Measurements from ENCODE around the gene EPM2AIP1. TPM values are rescaled to one million over a fixed set of nuclear protein-coding genes. Genes with fewer than 3 reads are reported as not detected.

The EPM2AIP1 gene
- total and polyA plus RNA-seq, 9 of the 15 experiments (the other 6 are each of a cell fraction or from before 2014, with no cell fraction given) = 6.7 to 44.8 (median 25.2) TPM

DNA sequence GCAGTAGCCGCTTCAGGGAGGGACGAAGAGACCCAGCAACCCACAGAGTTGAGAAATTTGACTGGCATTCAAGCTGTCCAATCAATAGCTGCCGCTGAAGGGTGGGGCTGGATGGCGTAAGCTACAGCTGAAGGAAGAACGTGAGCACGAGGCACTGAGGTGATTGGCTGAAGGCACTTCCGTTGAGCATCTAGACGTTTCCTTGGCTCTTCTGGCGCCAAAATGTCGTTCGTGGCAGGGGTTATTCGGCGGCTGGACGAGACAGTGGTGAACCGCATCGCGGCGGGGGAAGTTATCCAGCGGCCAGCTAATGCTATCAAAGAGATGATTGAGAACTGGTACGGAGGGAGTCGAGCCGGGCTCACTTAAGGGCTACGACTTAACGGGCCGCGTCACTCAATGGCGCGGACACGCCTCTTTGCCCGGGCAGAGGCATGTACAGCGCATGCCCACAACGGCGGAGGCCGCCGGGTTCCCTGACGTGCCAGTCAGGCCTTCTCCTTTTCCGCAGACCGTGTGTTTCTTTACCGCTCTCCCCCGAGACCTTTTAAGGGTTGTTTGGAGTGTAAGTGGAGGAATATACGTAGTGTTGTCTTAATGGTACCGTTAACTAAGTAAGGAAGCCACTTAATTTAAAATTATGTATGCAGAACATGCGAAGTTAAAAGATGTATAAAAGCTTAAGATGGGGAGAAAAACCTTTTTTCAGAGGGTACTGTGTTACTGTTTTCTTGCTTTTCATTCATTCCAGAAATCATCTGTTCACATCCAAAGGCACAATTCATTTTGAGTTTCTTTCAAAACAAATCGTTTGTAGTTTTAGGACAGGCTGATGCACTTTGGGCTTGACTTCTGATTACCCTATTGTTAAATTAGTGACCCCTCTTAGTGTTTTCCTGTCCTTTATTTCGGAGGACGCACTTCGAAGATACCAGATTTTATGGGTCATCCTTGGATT, 674 bp upstream of the EPM2AIP1 start, which contains the start of gene MLH1 (continued):
- TF ChIP-seq, protein P1, sequence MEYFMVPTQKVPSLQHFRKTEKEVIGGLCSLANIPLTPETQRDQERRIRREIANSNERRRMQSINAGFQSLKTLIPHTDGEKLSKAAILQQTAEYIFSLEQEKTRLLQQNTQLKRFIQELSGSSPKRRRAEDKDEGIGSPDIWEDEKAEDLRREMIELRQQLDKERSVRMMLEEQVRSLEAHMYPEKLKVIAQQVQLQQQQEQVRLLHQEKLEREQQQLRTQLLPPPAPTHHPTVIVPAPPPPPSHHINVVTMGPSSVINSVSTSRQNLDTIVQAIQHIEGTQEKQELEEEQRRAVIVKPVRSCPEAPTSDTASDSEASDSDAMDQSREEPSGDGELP (CRISPR knock-in tag; IDR thresholded peaks at IDR 0.05; ENCODE audit: borderline replicate concordance) = peak; percentile 100
- TF ChIP-seq TAF9B (IDR thresholded peaks at IDR 0.05; ENCODE audit: partially characterized antibody) = peak; percentile 93
- TF ChIP-seq ZNF707 (CRISPR knock-in tag; conservative IDR thresholded peaks at IDR 0.05) = peak; percentile 23; the same call in 1 of the 2 replicates
- peak; percentile 83 for TF ChIP-seq TAF1 (IDR thresholded peaks at IDR 0.05; ENCODE audit: control insufficient read depth, extremely low read depth, insufficient read depth, low read length, severe bottlenecking)
- peak; percentile 63 for TF ChIP-seq PHF8 (IDR thresholded peaks at IDR 0.05; ENCODE audit: borderline replicate concordance, low read length)
- TF ChIP-seq TEAD1 (CRISPR knock-in tag; IDR thresholded peaks at IDR 0.05) = peak in 1 of 2 experiments; percentile 67; a peak in 1 of 4 replicates
- TF ChIP-seq, protein P2, sequence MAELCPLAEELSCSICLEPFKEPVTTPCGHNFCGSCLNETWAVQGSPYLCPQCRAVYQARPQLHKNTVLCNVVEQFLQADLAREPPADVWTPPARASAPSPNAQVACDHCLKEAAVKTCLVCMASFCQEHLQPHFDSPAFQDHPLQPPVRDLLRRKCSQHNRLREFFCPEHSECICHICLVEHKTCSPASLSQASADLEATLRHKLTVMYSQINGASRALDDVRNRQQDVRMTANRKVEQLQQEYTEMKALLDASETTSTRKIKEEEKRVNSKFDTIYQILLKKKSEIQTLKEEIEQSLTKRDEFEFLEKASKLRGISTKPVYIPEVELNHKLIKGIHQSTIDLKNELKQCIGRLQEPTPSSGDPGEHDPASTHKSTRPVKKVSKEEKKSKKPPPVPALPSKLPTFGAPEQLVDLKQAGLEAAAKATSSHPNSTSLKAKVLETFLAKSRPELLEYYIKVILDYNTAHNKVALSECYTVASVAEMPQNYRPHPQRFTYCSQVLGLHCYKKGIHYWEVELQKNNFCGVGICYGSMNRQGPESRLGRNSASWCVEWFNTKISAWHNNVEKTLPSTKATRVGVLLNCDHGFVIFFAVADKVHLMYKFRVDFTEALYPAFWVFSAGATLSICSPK (IDR thresholded peaks at IDR 0.05; ENCODE audit: borderline replicate concordance) = peak; percentile 40; the same call in 1 of the 2 replicates
- peak; percentile 51; the same call in 1 of the 2 replicates for TF ChIP-seq NFRKB (IDR thresholded peaks at IDR 0.05; ENCODE audit: low read depth)
- peak; percentile 65 for TF ChIP-seq HDAC2 (IDR thresholded peaks at IDR 0.05)
- no peak for TF ChIP-seq PHF21A (IDR thresholded peaks at IDR 0.05; ENCODE audit: borderline replicate concordance, low read depth)
- peak; percentile 38; the same call in 1 of the 2 replicates for TF ChIP-seq RNF2 (IDR thresholded peaks at IDR 0.05)
- TF ChIP-seq BACH1 (tag; IDR thresholded peaks at IDR 0.05) = peak; percentile 84; the same call in 1 of the 2 replicates
- peak; percentile 24; the same call in 1 of the 2 replicates for TF ChIP-seq NCOR1 (IDR thresholded peaks at IDR 0.05)
- TF ChIP-seq ARNT (IDR thresholded peaks at IDR 0.05) = 0 out of 4 replicates have a peak, but pooled peaks have one; percentile 20 to 28
- no peak; the same call in 1 of the 2 replicates for TF ChIP-seq HMG20A (CRISPR knock-in tag; conservative IDR thresholded peaks at IDR 0.05)
- no peak for TF ChIP-seq PTBP1 (IDR thresholded peaks at IDR 0.05; ENCODE audit: low read depth, low read length)
- TF ChIP-seq BCOR (IDR thresholded peaks at IDR 0.05) = peak; percentile 60; the same call in 1 of the 2 replicates
- peak; percentile 60 for TF ChIP-seq CC2D1A (IDR thresholded peaks at IDR 0.05)
- TF ChIP-seq TBL1XR1 (IDR thresholded peaks at IDR 0.05; ENCODE audit: low read length in 2 of 2) = peak in 1 of 2 experiments; percentile 74; a peak in 3 of 4 replicates
- peak; percentile 74; the same call in 1 of the 2 replicates for TF ChIP-seq TOE1 (IDR thresholded peaks at IDR 0.05; ENCODE audit: borderline replicate concordance)
- no peak for TF ChIP-seq TOE1 (CRISPR knock-in tag; IDR thresholded peaks at IDR 0.05; ENCODE audit: borderline replicate concordance, low read depth)
- peak; percentile 89 for TF ChIP-seq POLR2H (tag; IDR thresholded peaks at IDR 0.05; ENCODE audit: low read depth)
- TF ChIP-seq CBFA2T2 (conservative IDR thresholded peaks at IDR 0.05) = no peak
- TF ChIP-seq CBX5 (IDR thresholded peaks at IDR 0.05; ENCODE audit: borderline replicate concordance, low read depth) = no peak
- TF ChIP-seq PYGO2 (tag; IDR thresholded peaks at IDR 0.05) = 0 out of 2 replicates have a peak, but pooled peaks have one; percentile 27
- no peak for TF ChIP-seq TCFL5 (CRISPR knock-in tag; conservative IDR thresholded peaks at IDR 0.05)
